GM03348 (cell line): ENCODE data around the gene VRK3.
"Not testable (repeated sequence)": the region's sequence is repeated elsewhere in the genome, so short reads cannot be mapped to it uniquely, and the experiment has no call there.

ENCODE experiments used
- DNase-seq: peaks from one replicate; pipeline ENCODE4 v3.0.0; 2012; ENCODE audit warnings: low spot score

Gene VRK3

GRCh38 chr19:49987159-49987698, 37.9 kb downstream of the VRK3 start:
- peak; percentile 84 for DNase-seq

GRCh38 chr19:49986354-49986753, 38.8 kb downstream of the VRK3 start:
- DNase-seq, result no peak

- no peak for DNase-seq
Measured at GRCh38 chr19:49985871-49986270, 39.3 kb downstream of the VRK3 start.

GRCh38 chr19:49984491-49984890, 40.7 kb downstream of the VRK3 start:
- DNase-seq, result no peak

GRCh38 chr19:49983645-49984229, 41.4 kb downstream of the VRK3 start:
- DNase-seq, result peak; percentile 73

GRCh38 chr19:49981603-49982593, 43.3 kb downstream of the VRK3 start:
- no peak for DNase-seq

GRCh38 chr19:49978324-49978723, 46.8 kb downstream of the VRK3 start:
- DNase-seq, result no peak

GRCh38 chr19:49977881-49978280, 47.3 kb downstream of the VRK3 start:
- no peak for DNase-seq

GRCh38 chr19:49977076-49977475, 48.1 kb downstream of the VRK3 start:
- DNase-seq, result no peak

- DNase-seq, result no peak
Measured at GRCh38 chr19:49976496-49976895, 48.7 kb downstream of the VRK3 start.

- DNase-seq, result no peak
Measured at GRCh38 chr19:49975051-49975450, 50.1 kb downstream of the VRK3 start.

- DNase-seq, result no peak
Measured at GRCh38 chr19:49973987-49974386, 51.2 kb downstream of the VRK3 start.

- DNase-seq, result no peak
Measured at GRCh38 chr19:49972841-49973240, 52.3 kb downstream of the VRK3 start.

GRCh38 chr19:49971991-49972411, 53.2 kb downstream of the VRK3 start:
- no peak for DNase-seq

- DNase-seq, result not testable (repeated sequence)
Measured at GRCh38 chr19:49969355-49969754, 55.8 kb downstream of the VRK3 start.

GRCh38 chr19:49968279-49968922, 56.8 kb downstream of the VRK3 start:
- no peak for DNase-seq

GRCh38 chr19:49960980-49961379, 64.2 kb downstream of the VRK3 start, which contains the start of gene SIGLEC11:
Gene SIGLEC11 (minus strand): TSS chr19:49961172. CDS start chr19:49961081, 91 bp downstream.
- not testable (repeated sequence) for DNase-seq

GRCh38 chr19:49959892-49960291, 65.3 kb downstream of the VRK3 start:
- DNase-seq, result not testable (repeated sequence)

- DNase-seq, result not testable (repeated sequence)
Measured at GRCh38 chr19:49958596-49958995, 66.6 kb downstream of the VRK3 start.

GRCh38 chr19:49958144-49958543, 67.0 kb downstream of the VRK3 start:
- DNase-seq, result not testable (repeated sequence)

- no peak for DNase-seq
Measured at GRCh38 chr19:49957262-49957915, 67.8 kb downstream of the VRK3 start.

GRCh38 chr19:49956115-49956495, 69.1 kb downstream of the VRK3 start:
- DNase-seq, result no peak
